ENCODE results near the gene AGMAT.

DNA sequence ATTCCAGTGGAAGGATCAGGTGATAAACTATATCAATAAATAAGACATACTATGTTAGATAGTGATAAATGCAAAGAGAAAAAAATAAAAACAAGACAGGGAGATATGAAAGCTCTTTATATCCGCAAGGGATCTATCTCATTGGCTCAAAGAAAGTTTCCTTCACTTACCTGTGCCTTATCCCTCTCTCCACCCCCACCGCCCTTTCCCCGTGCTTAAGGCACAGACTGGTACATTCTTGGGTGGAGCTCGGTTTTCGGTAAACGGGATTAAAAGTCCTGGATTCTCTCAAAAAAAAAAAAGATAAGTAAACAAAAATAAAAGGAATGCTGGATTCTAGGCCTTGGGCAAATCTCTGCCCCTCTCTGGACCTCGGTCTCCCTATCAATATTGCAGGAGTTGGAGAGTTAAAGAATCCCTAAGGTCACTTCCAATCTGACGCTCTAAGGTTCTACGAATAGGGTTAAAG, 58.8 kb downstream of the AGMAT start:
- TF ChIP-seq POLR2A (IDR thresholded peaks at IDR 0.05; ENCODE audit: low read length) (no peak), CTCF (IDR thresholded peaks at IDR 0.05) (no peak), SREBF2 (IDR thresholded peaks at IDR 0.05) (no peak), JUN (IDR thresholded peaks at IDR 0.05) (no peak), HOXA7 (CRISPR knock-in tag; IDR thresholded peaks at IDR 0.05) (no peak), PHF8 (IDR thresholded peaks at IDR 0.05; ENCODE audit: borderline replicate concordance, low read depth) (no peak), CHD2 (IDR thresholded peaks at IDR 0.05; ENCODE audit: low read length, partially characterized antibody) (no peak), MAZ (IDR thresholded peaks at IDR 0.05; ENCODE audit: borderline replicate concordance, low read depth, low read length) (no peak), USF2 (IDR thresholded peaks at IDR 0.05) (no peak), MAX (IDR thresholded peaks at IDR 0.05) (no peak)
- TF ChIP-seq, protein P1, sequence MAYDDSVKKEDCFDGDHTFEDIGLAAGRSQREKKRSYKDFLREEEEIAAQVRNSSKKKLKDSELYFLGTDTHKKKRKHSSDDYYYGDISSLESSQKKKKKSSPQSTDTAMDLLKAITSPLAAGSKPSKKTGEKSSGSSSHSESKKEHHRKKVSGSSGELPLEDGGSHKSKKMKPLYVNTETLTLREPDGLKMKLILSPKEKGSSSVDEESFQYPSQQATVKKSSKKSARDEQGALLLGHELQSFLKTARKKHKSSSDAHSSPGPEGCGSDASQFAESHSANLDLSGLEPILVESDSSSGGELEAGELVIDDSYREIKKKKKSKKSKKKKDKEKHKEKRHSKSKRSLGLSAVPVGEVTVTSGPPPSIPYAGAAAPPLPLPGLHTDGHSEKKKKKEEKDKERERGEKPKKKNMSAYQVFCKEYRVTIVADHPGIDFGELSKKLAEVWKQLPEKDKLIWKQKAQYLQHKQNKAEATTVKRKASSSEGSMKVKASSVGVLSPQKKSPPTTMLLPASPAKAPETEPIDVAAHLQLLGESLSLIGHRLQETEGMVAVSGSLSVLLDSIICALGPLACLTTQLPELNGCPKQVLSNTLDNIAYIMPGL (CRISPR knock-in tag; IDR thresholded peaks at IDR 0.05; ENCODE audit: borderline replicate concordance), result no peak
- TF ChIP-seq, protein P2, sequence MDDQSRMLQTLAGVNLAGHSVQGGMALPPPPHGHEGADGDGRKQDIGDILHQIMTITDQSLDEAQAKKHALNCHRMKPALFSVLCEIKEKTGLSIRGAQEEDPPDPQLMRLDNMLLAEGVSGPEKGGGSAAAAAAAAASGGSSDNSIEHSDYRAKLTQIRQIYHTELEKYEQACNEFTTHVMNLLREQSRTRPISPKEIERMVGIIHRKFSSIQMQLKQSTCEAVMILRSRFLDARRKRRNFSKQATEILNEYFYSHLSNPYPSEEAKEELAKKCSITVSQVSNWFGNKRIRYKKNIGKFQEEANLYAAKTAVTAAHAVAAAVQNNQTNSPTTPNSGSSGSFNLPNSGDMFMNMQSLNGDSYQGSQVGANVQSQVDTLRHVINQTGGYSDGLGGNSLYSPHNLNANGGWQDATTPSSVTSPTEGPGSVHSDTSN (IDR thresholded peaks at IDR 0.05), result no peak
